ENCODE measurements around the gene UNCX. TPM values are rescaled to one million over a fixed set of nuclear protein-coding genes. Genes with fewer than 3 reads are reported as not detected.

UNCX gene
- total and polyA plus RNA-seq, 2 of the 8 experiments (the other 6 are each of a cell fraction or from before 2014, with no cell fraction given), result not detected

DNA sequence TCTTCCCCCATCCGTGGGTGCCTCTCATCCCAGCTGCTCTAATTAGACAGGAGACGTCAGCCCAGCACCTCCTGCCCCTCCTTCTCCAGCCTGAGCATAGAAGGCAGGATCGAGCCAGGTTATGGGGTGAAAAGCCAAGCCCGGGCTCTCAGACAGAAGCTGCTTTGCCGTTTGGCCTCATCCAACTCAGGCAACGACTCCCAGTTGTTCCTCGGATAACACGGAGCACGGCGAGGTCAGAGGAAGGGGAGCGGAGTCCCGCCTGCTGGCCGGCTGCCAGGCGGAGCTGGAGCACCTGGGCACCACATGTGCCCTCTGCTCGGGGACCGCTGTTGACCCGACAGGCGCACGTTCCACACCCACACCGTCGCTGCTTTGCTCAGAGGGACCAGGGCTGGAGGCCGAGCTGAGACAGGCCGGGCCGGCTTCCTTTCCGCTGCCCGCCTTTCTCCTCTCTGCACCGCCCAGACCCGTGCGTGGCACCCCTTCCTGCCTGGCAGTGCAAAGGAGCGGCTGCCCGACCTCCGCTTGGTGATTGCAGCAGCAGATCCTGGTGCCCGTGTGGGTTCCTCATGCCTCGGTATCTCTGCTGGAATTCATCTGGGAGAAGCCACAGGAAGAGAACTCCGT lies 21.6 kb upstream of the UNCX start:
- Histone ChIP-seq H3K18ac (ENCODE audit: extremely low read depth, low read length) (no peak overlapping the region), H4K5ac (ENCODE audit: insufficient read length, low read depth, low read length) (no peak overlapping the region), H3K79me1 (ENCODE audit: low read depth, low read length) (no peaks in the 10 kb centered on the region), H3K4ac (replicated peaks; ENCODE audit: insufficient read length, low read depth, low read length) (no peak overlapping the region), H3K4me3 (ENCODE audit: extremely low read depth in 1 of 4, insufficient read depth in 2 of 4, low read depth in 3 of 4, low read length in 4 of 4) (no peak overlapping the region), H3K9ac (replicated peaks in 1 of 4; ENCODE audit: extremely low read depth in 1 of 4, low read depth in 3 of 4, low read length in 3 of 4) (no peak overlapping the region), H3K27ac (ENCODE audit: low read depth, low read length) (no peak overlapping the region), H4K91ac (replicated peaks; ENCODE audit: insufficient read length, low read length) (no peak overlapping the region), H3K14ac (ENCODE audit: insufficient read length) (no peak overlapping the region), H4K8ac (ENCODE audit: extremely low read depth, insufficient read depth, low read length) (no peak overlapping the region), H3K23me2 (ENCODE audit: low read depth, low read length) (no peaks in the 10 kb centered on the region), H3K4me1 (replicated peaks in 1 of 4; ENCODE audit: control insufficient read depth in 3 of 4, insufficient read depth in 4 of 4, low read length in 3 of 4) (no peaks in the 10 kb centered on the region), H3K23ac (ENCODE audit: insufficient read length) (no peak overlapping the region), H4K20me1 (replicated peaks in 1 of 2; ENCODE audit: control insufficient read depth in 1 of 2, insufficient read depth in 2 of 2, low read length in 2 of 2) (no peaks in the 10 kb centered on the region), H2BK20ac (ENCODE audit: low read length) (no peak overlapping the region), H3K56ac (replicated peaks; ENCODE audit: insufficient read length, low read depth, low read length) (no peak overlapping the region), H2AK5ac (ENCODE audit: low read depth, low read length) (no peak overlapping the region), H3K9me3 (ENCODE audit: insufficient read depth in 2 of 2, low read depth in 1 of 2, low read length in 1 of 2) (no peaks in the 10 kb centered on the region), H2BK12ac (ENCODE audit: low read depth, low read length) (no peak overlapping the region), H2BK5ac (ENCODE audit: low read depth, low read length) (no peak overlapping the region), H3K79me2 (ENCODE audit: control insufficient read depth in 1 of 2, insufficient read depth in 2 of 2, low read length in 2 of 2) (no peaks in the 10 kb centered on the region), H3K4me2 (ENCODE audit: insufficient read depth in 1 of 2, low read depth in 2 of 2, low read length in 2 of 2) (no peak overlapping the region), H3K36me3 (ENCODE audit: control insufficient read depth in 2 of 4, insufficient read depth in 4 of 4, low read length in 3 of 4) (no peaks in the 10 kb centered on the region), H2AFZ (ENCODE audit: low read length) (no peak overlapping the region), H3K27me3 (replicated peaks in 1 of 4; ENCODE audit: control insufficient read depth in 3 of 4, extremely low read depth in 1 of 4, insufficient read depth in 3 of 4, low read length in 3 of 4) (no peaks in the 10 kb centered on the region), H2BK120ac (replicated peaks; ENCODE audit: low read depth, low read length) (no peak overlapping the region), H2BK15ac (ENCODE audit: low read length) (no peak overlapping the region)
- 88% methylated on average over 34 of the region's 35 CpGs; no CpG with 5 or more reads in 1 of the 2 experiments for WGBS, 2 experiments (ENCODE audit: extremely low coverage in 1 of 2, insufficient coverage in 1 of 2, insufficient read length in 1 of 2, insufficient replicate concordance in 2 of 2, low coverage in 1 of 2, low lambda C conversion rate in 2 of 2, missing lambda C conversion rate in 1 of 2)
- FAIRE-seq, result no peak
- no peak for DNase-seq (ENCODE audit: low read depth in 1 of 2, low spot score in 2 of 2)
- TF ChIP-seq HDAC2 (IDR thresholded peaks at IDR 0.05; ENCODE audit: borderline replicate concordance in 1 of 2, low read depth in 2 of 2, low read length in 2 of 2), result no peak
- TF ChIP-seq, protein P1, sequence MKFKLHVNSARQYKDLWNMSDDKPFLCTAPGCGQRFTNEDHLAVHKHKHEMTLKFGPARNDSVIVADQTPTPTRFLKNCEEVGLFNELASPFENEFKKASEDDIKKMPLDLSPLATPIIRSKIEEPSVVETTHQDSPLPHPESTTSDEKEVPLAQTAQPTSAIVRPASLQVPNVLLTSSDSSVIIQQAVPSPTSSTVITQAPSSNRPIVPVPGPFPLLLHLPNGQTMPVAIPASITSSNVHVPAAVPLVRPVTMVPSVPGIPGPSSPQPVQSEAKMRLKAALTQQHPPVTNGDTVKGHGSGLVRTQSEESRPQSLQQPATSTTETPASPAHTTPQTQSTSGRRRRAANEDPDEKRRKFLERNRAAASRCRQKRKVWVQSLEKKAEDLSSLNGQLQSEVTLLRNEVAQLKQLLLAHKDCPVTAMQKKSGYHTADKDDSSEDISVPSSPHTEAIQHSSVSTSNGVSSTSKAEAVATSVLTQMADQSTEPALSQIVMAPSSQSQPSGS (IDR thresholded peaks at IDR 0.05; ENCODE audit: low read length), result no peak
- ChIA-PET POLR2A (ENCODE audit: partially characterized antibody) (no interaction called here), CTCF (ENCODE audit: partially characterized antibody) (interaction anchor here (0.7 to 1.6 kb wide), 5 partner anchors 14 to 223 kb away, joined by 3 to 5 read pairs (median 3); no protein-coding TSS in a partner anchor)
